Activated CD8-positive, alpha-beta memory T cell treated with anti-CD3 and anti-CD28 coated beads, Interleukin-2, amount 50 U/mL, for 24 hours (primary cell): ENCODE results near the gene AKAP9.
"Not testable (repeated sequence)": the region's sequence is repeated elsewhere in the genome, so short reads cannot be mapped to it uniquely, and the experiment has no call there.

Source experiments
- DNase-seq: peaks from one replicate; pipeline ENCODE4 v3.0.0-alpha.2; 2020; ENCODE audit errors: extremely low read depth

Gene AKAP9

DNA sequence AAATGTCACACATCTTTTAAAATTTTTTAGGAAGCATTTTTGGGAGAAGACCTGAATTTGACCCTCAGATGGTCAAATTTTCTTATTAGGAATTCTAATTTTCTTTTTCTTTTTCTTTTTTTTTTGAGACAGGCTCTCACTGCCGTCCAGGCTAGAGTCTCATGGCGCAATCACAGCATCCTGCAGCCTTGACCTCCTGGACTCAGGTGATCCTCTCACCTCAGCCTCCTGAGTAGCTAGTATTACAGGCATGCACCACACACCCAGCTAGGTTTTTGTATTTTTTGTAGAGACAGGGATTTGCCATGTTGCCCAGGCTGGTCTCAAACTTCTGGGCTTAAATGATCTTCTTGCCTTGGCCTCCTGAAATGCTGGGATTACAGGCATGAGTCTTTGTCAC, 65.4 kb downstream of the AKAP9 start:
- no peak for DNase-seq

DNA sequence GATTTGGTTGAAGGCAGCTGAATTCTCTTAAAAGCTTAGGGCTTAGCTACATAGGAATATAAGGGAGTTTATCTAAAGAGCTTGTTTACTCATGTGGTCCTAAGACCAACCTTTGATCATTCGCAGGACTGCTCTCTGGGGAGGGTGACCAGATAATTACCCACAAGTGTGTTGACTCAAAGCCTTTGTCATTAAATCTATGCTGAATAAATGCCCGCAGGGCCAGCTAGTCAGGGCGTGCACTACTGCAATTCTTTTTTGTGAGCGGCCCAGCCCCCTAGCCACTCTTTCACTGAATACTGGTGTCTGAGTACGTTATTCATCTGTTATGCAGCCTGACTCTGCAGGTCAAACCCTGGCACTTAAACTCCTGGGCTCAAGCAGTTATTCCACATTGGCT, 69.6 kb downstream of the AKAP9 start:
- no peak for DNase-seq

DNA sequence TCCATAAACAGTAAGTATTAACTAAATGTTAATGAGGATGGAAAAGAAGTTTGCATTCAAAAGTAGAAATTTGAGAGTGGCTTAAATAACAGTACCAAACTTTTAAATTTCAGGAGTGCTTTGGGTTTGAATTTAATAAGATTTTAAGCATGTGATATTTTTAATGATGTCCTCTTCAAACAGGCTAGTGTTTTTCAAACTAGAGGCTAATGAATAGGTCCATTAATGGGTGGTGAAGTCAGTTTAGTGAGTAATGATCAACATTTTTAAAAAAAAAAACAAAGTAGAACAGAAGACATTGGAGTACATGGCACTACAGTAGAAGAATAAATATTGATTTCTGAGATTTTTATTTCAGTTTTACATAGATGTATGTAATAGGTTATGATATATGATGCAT, 72.9 kb downstream of the AKAP9 start:
- no peak for DNase-seq

DNA sequence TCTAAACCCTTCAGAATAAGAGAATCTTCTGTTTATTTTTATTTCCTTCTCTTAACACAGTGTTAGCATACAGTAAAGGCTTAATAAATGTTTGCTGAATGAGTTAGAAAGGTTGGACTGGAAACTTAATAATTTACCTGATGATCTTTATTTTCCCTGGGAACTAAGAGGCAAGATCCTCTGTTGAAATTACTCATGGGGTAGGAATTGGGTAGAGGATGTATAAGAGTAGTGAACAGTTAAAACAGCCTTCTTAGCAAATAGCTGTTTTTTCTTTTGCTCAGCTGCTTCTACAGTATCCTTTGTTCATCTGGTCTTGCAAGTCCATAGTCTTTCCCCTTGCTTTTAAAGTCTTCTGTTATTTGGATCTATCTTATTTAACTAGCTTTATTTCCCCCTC, 80.0 kb downstream of the AKAP9 start:
- no peak for DNase-seq

DNA sequence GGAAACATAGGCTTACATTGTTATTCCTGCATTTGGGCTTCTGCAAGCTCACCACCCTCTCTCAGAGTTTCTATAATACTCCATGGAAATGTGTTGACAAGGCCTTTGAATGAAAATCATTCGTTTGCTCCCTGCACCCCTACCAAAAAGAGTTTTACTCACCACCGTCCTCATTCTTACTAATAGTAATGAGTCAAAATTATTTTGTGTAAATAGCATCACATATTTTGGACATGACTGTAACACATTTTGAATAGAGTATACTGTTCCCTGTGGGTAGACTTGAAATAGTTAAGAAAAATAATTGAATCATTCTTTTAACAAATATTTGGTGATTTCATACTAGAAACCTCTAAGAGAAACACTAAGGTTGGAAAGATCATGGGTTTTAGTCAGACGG, 84.6 kb downstream of the AKAP9 start:
- DNase-seq, result no peak

DNA sequence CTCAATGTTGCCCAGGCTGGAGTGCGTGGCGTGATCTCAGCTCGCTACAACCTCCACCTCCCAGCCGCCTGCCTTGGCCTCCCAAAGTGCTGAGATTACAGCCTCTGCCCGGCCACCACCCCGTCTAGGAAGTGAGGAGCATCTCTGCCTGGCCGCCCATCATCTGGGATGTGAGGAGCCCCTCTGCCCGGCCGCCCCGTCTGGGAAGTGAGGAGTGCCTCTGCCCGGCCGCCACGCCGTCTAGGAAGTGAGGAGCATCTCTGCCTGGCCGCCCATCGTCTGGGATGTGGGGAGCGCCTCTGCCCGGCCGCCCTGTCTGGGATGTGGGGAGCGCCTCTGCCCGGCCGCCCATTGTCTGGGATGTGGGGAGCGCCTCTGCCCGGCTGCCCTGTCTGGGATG, 86.0 kb downstream of the AKAP9 start:
- not testable (repeated sequence) for DNase-seq

DNA sequence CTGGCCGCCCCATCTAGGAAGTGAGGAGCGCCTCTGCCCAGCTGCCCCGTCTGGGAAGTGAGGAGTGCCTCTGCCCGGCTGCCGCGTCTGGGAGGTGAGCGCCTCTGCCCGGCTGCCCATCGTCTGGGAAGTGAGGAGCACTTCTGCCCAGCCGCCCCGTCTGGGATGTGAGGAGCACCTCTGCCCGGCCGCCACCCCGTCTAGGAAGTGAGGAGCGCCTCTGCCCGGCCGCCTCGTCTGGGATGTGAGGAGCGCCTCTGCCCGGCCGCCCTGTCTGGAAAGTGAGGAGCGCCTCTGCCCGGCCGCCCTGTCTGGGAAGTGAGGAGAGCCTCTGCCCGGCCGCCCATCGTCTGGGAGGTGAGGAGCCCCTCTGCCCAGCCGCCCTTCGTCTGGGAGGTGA, 86.5 kb downstream of the AKAP9 start:
- not testable (repeated sequence) for DNase-seq

DNA sequence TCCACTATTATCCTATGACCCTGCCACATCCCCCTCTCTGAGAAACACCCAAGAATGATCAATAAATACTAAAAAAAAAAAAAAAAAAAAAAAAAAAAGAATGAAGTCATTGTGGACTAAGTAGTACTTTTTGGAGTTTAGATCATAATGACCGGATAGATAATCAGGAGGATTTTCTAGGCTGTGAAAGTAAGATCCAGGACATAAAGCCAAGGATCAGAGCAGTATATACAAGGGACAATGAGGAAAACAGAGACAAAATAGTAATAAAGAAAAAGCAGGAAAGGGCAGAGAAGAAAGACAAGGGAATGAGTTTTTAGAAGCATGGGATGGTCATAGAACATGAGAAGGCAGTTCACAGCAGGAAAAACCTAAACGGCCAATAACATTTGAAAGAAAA, 87.6 kb downstream of the AKAP9 start:
- no peak for DNase-seq

DNA sequence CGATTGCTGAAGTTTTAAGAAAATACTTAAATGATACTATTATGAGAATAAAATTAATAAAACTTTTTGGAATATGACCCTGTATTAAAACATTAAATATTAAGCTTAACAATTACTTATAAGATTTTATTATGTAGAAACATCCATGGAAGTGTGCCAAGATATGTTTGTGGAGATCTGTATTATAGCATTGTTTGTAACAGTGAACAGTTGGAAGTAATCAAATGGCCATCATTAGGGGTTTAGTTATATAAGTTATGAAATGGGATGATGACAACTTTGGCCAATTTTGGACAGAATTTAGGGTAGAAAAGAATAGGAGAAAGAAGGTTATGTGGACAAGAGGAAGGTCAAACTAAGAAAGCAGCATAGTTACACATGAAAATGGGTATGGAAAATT, 88.0 kb downstream of the AKAP9 start:
- no peak for DNase-seq

DNA sequence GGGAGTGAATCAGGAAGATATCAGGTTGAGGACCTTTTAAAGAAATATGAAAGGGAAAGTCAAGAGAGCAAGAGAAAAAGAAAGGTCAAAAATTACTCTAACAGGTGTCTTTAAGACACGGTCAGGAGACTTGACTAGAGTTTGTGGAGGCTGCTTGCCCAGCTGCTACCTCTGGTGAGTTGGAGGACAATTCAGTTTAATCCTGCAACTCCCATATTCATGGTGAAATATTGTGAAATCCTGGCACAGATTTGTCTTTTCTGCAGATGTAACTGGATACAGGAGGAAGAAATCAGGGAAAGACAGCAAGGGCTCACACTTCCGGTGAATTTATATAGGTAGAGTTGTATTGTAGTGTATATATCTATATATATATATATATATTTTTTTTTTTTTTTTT, 93.5 kb downstream of the AKAP9 start:
- no peak for DNase-seq

DNA sequence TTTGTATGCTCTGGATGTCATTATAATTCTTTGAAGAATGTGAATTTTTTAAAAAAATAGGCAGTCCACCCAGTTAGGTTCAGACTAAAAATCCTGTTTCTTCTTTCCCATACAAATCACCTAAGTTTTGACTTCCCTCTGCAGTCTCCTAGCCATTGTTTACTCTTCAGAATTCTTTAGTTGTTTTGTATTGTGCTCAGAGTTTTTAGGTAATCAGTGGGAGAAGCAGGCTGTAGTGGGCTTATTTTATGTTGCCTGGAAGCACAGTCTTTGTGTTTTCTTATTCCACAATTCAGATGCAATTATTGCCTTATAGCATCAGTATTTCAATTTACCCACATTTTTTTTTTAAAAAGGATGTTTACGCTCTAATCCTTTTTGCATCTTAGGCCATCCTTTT, 94.9 kb downstream of the AKAP9 start:
- DNase-seq, result no peak

DNA sequence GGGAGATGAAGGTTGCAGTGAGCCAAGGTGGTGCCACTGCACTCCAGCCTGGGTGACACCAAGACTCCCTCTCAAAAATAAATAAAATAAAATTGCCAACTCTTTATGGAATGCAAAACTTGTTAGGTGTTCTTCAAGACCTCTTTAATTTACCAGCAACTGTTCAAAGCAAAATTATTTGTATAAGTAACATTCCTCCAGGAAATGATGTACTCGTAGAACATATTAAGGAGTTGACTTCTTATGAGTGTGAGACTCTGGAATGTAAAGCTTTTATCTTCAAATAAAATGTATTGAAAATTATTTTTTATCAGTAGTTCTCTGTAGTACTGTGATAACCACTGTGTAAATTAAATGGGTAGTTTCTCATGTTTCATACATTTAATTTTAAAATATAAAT, 99.2 kb downstream of the AKAP9 start:
- no peak for DNase-seq

DNA sequence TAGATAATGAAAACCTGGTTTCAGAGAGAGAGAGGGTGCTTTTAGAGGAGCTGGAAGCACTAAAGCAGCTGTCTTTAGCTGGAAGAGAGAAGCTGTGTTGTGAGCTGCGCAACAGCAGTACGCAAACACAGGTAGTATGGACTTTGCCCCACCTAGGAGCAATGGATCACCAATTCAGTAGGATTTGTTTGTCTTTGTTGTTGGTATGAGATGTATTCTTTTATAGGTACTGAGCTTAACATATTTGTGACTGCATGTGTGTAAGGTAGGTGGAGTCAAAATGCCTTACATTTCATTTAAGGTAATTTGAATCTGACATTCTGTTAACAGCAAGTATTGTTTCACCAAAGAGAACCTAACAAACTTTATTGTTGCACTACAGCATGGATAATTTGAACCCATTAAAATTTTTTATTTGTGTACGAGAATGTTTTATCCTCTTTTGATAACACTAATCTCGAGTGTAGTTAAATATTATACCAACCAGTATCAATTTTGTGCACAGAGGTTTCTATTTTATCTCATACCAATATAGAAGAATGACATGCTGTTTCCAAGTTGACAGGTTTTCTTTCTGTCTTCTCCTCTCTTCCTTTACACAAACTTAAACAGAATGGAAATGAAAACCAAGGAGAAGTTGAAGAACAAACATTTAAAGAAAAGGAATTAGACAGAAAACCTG, 101.5 kb downstream of the AKAP9 start:
- DNase-seq, result no peak

DNA sequence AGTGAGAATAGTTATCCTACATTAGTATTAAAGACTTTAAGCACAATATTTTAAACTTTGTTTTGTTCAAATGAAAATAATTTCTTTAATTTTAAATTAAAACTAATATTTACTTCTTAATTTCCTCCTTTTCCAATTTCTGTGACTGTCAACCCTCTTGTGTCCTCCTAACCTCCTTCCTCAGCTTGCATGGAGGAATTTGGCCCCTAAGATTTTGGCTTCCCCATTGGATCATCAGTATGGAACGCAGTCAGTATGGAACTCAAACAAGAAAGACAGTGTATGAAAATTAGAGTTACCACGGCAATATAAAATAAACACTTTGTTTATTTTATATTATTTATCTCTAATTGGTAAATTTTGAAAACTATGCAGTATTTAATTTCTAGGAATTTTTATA, 102.4 kb downstream of the AKAP9 start:
- no peak for DNase-seq

DNA sequence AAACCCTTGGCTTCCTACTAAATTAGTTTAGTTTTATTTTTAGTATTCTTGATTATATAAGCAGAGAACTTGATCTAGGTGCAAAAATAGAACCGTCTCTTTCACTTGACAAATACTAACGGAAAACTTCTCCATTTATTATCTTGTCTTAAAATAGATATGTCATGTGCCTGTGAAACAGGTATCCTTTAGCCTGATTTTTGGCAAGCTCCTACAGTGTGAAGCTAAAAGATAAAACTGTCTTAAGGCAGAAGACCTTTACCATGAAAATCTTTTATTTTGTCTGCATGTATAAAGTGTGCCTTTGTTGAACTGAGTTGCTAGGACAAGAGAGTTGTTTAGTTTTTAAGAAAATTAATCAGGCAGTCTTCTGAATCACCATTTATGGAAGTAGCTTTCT, 103.0 kb downstream of the AKAP9 start:
- no peak for DNase-seq

DNA sequence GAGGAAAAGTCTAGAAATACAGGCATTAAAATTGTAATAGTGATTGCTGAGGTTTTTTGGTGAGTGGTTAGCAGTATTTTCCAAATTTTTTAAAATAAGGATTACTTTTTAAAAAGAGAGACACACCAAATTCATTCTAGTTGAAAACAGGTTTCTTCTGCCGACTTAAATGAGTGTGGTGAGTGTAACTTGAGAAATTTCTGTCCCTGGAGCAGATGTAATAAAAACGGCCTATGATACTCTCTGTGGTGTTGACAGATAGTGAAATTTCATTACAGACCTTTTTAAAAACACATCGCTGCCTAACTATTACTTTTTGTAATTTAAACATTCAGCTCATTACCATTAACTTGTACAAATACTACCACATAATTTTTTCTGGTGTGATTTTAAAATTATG, 103.5 kb downstream of the AKAP9 start:
- DNase-seq, result no peak

DNA sequence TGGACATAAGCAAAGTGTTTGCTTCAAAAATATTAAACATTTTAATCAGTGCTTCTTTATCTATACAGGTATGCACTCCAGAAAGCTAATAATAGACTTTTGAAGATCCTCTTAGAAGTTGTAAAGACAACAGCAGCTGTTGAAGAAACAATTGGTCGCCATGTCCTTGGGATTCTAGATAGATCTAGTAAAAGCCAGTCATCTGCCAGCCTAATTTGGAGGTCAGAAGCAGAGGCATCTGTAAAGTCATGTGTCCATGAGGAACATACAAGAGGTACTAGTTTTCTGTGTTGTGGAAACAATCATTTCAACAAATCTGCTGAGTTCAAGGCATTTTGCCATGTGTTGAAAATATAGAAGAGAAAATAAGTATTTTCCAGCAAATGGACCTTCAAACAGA, 104.3 kb downstream of the AKAP9 start:
- no peak for DNase-seq

DNA sequence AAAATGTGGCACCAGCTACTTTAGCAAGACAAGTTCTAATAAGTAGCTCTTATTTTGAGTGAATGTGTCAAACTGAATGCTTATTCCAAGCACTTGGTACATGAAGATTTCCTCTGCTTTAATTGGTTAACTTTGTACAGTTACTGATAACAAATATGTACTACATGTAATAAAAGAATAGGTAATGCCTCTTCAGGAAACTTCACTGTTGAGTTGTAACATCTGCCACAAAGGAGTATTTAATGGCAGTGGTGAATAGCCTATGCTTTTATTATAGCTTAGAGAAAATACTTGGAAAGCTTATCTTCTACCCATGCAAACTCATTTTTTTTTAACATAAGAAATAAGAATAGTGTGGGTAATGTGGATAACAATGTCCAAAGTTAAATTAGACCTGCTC, 111.0 kb downstream of the AKAP9 start:
- no peak for DNase-seq

DNA sequence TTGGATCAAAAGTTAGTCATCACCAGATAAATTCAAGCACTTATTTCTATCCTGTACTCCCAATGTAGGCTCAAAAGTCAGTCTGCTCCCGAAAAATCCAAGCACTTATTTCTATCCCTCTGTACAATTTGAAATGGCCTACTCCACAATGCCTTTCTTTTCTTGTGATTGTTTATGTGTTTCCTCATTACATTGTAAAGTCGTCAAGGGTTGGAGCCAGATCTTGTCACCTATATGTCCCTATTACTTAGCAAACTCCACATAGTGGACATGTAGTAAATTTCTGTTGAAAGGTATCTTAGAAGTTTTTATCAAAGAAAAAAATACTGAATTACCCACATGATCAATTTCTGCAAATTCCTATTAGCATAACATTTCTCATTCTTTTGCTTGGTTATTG, 111.5 kb downstream of the AKAP9 start:
- no peak for DNase-seq

DNA sequence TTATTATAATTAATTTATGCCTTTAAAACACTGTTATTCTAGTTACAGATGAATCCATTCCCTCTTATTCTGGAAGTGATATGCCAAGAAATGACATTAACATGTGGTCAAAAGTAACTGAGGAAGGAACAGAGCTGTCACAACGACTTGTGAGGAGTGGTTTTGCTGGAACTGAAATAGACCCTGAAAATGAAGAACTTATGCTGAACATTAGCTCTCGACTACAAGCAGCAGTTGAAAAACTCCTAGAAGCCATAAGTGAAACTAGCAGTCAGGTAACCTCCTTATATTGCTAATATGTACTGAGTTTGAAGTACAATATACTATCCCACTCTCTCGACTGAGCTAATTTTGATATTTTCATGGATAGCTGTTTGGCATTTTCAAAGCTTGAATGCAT, 112.0 kb downstream of the AKAP9 start:
- no peak for DNase-seq

DNA sequence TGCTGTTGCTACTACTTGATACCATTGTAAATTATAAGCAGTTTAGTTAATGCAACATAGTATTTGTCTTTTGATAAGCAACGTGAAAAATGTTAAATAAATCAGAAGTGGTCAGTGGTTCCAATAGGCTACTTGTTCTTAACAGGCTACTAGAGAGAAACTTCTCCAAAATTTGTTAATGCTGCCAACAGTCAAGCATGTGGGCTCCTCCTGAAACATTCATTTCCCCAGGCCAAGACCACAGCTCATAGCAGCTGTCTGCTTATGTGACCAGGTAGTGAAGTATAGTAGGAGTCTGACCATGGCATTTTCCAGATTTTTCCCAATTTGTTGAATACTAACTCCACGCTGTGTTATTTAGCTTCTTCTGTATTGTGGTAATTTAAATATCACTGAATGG, 112.7 kb downstream of the AKAP9 start:
- no peak for DNase-seq

DNA sequence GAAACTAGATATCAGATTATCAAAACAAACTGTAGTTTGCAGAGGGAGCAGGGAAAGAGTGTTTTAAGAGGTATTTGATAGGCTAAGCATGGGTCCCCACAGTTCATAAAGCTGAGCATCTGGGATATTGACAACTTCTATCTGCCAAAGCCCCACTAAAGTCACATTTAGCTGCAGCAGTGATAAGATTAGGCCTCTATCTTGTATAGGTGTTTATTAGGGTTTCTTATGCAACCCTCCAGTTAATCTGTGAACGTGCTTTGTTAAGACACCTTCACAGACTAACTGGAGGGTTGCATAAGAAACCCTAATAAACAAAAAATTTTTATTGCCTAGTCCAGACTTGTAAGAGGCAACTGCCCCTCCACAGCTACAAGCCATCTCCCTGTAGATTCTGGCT, 115.6 kb downstream of the AKAP9 start:
- no peak for DNase-seq

DNA sequence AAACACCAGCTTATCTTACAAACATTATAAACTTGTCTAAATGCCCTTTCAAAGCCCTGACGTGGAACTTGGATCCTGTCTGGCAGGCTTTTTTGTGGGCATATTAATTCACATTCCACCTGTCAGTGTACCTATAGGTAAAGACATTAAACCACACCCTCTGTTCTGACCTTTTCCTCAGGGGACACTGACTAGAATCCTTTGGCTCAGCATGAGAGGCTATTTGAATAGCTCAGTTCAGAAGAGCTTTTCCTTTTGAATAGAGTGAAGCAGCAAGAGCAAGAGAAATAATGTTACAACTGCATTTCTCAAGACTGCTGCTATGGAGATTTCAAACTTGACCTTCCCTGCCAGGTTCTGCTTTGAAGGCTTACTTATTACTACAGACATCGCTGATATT, 116.7 kb downstream of the AKAP9 start:
- no peak for DNase-seq

DNA sequence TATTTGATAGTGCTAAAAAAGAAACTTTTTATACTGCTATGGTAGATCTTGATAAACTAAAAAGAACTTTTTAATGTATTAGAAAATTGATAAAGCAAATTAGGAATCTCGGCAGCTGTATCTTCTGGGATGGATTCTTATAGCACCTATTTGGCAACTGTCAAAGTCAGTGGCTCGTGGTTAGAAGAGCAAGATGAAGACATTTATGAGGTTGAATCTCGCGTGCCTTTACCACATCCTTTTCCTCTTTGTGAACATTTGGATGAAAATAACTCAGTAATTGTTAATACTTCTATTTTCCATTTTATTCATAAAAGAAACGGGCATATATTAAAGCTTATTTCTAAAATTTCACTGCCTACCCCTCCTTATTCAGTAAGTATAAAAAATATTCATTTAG, 117.4 kb downstream of the AKAP9 start:
- no peak for DNase-seq

DNA sequence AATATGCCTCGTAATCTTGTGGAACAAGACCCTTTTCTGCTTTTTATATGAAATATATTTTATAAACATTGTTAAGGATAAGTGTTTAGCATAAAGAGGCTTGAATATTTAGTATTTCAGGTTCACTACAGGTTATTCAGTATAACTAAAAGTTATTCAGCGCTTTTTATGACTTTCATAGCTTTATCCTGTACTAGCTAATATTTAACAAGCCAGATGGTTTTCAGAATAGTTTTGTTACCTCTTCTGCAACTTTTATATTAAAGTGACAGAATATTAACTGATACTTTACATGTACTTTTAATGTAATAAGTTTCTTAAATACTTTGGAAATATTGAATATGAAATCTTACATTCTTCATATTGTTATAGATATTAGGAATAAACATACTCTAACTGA, 118.2 kb downstream of the AKAP9 start:
- no peak for DNase-seq
